ENCODE measurements around the gene NOTCH4. TPM values are rescaled to one million over a fixed set of nuclear protein-coding genes. Genes with fewer than 3 reads are reported as not detected.
A peak's percentile ranks its signal among the peaks of the same experiment; 100 is the strongest.

NOTCH4 gene
- total RNA-seq, 1 donor from 2014 or later = 0.83 TPM

- peaks cover 32% of the 10 kb centered on the region for H3K4me1 Mint-ChIP-seq (ENCODE audit: unreplicated experiment)
- no peaks in the 10 kb centered on the region for H3K27me3 Mint-ChIP-seq (ENCODE audit: unreplicated experiment)
- H3K27ac Mint-ChIP-seq (ENCODE audit: unreplicated experiment) = peak overlapping the region; percentile 98
- H3K9me3 Mint-ChIP-seq (ENCODE audit: unreplicated experiment) = no peaks in the 10 kb centered on the region
- peak overlapping the region; percentile 99 for H3K4me3 Mint-ChIP-seq (ENCODE audit: unreplicated experiment)
- peak; percentile 67 for TF ChIP-seq CTCF (IDR thresholded peaks at IDR 0.05)
- peaks cover 18% of the 10 kb centered on the region for H3K36me3 Mint-ChIP-seq (ENCODE audit: unreplicated experiment)
- DNase-seq (ENCODE audit: extremely low spot score, unreplicated experiment) = no peak
These were observed 69.2 kb downstream of the NOTCH4 start for GRCh38 chr6:32154514-32155161.

- Mint-ChIP-seq H3K4me3 (ENCODE audit: unreplicated experiment) (peak within 1 kb of the TSS; percentile 99), H3K27me3 (ENCODE audit: unreplicated experiment) (no peaks in the 10 kb centered on the region), H3K36me3 (ENCODE audit: unreplicated experiment) (peaks cover 18% of the 10 kb centered on the region), H3K4me1 (ENCODE audit: unreplicated experiment) (peaks cover 32% of the 10 kb centered on the region), H3K27ac (ENCODE audit: unreplicated experiment) (peak within 1 kb of the TSS; percentile 98), H3K9me3 (ENCODE audit: unreplicated experiment) (no peaks in the 10 kb centered on the region)
- TF ChIP-seq CTCF (IDR thresholded peaks at IDR 0.05) = peak; percentile 45
- DNase-seq (ENCODE audit: extremely low spot score, unreplicated experiment) = peak; percentile 95
These were observed 70.0 kb downstream of the NOTCH4 start, which contains the start of gene PPT2 for GRCh38 chr6:32153564-32154513. PPT2 (plus strand) TSS chr6:32154141; CDS start chr6:32154595, 454 bp downstream.

DNA sequence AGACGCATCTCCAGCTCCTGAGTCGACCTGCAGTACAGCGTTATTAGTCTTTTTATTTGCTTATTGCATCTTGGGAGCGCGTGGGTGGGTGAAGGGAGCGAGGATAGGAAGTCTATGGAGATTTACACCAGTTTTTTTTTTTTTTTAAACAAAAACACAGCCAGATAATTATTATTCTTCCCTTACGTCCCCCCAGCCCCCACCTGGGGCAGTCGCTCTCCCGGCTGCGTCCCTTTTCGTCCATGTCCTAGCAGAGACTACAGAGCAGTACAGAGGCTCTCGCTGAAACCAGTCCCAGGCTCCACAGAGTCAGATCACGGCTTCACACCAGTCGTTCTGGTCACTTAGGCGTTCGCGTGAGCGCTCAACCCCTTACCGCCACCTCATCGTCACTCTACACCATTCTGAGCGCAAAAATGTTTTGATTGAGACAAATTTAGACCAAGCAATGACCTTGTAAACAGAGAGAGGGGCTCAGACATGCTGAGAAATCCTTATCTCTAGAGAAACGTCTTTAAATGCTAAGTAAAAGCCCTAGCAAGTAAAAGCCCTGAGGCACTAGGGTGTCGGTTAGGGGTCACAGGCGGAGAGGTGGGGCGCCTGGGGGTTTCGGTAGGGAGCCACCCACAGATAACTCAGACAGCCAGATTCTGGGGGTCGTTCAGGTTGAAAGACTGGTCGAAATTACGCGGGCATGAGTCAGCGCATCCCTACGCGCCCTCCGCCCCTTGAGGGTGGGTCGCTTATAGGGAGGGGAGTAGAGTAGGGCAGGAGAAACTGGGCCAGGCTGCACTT, 70.9 kb downstream of the NOTCH4 start:
- peak overlapping the region; percentile 99 for H3K4me3 Mint-ChIP-seq (ENCODE audit: unreplicated experiment)
- H3K27ac Mint-ChIP-seq (ENCODE audit: unreplicated experiment) = peak overlapping the region; percentile 98
- peaks cover 32% of the 10 kb centered on the region for H3K4me1 Mint-ChIP-seq (ENCODE audit: unreplicated experiment)
- H3K36me3 Mint-ChIP-seq (ENCODE audit: unreplicated experiment) = peaks cover 13% of the 10 kb centered on the region
- no peak for DNase-seq (ENCODE audit: extremely low spot score, unreplicated experiment)
- no peak for TF ChIP-seq CTCF (IDR thresholded peaks at IDR 0.05)
- no peaks in the 10 kb centered on the region for H3K9me3 Mint-ChIP-seq (ENCODE audit: unreplicated experiment)
- no peaks in the 10 kb centered on the region for H3K27me3 Mint-ChIP-seq (ENCODE audit: unreplicated experiment)

DNA sequence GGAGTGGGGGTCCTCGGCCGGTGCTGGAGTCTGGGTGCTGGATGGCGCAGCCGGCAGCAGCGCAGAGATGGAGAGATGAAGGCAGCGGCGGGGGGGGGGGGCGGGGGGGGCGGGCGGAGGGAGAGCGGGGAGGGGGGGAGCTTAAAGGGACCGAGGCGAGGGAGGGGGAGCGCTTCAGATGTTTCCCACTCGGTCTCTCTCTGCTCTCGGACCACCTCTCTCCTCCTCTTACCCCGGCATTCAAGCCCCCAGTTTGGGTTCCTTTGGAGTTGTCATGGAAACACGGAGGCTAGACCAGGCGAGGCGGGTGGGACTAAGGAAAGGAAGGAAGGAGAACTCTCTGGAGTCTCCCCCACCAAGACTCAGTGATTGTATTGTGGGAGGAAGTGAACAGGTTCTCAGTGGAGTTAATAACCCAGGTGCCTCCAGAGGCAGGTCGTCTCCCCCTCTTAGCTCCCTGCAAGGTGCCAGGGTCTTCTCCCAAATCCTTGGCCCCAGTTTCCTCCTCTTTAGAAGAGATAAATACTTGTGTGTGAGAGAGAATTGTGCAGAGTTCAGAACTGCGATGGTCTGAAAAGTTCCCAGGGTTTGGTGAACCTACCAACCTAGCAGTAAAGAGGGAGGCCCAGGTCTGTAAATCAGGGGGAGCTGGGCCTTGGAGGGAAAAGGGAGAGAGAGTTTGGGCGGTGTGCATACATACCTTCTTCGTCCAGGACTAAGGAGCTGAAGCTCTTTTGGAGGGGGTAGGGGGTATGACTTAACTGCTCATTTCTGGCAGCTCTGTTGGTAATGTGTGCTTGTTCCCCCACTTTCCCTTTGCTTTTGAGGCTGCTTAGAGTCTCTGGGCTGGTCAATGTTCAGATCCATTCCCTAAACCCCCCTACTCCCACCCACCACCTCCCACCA, 71.8 kb downstream of the NOTCH4 start, which contains the start of gene PRRT1:
TSS of gene PRRT1 (minus strand) at position 77 of the 906 bp plus-strand sequence. CDS start 112 bp downstream, outside the sequence.
- Mint-ChIP-seq H3K9me3 (ENCODE audit: unreplicated experiment) (no peaks in the 10 kb centered on the region), H3K4me1 (ENCODE audit: unreplicated experiment) (peaks cover 32% of the 10 kb centered on the region), H3K36me3 (ENCODE audit: unreplicated experiment) (peaks cover 6% of the 10 kb centered on the region), H3K27ac (ENCODE audit: unreplicated experiment) (peak within 1 kb of the TSS; percentile 98), H3K4me3 (ENCODE audit: unreplicated experiment) (peak within 1 kb of the TSS; percentile 99), H3K27me3 (ENCODE audit: unreplicated experiment) (no peaks in the 10 kb centered on the region)
- no peak for TF ChIP-seq CTCF (IDR thresholded peaks at IDR 0.05)
- no peak for DNase-seq (ENCODE audit: extremely low spot score, unreplicated experiment)
